ENCODE measurements around the gene GGNBP2.

Gene GGNBP2

DNA sequence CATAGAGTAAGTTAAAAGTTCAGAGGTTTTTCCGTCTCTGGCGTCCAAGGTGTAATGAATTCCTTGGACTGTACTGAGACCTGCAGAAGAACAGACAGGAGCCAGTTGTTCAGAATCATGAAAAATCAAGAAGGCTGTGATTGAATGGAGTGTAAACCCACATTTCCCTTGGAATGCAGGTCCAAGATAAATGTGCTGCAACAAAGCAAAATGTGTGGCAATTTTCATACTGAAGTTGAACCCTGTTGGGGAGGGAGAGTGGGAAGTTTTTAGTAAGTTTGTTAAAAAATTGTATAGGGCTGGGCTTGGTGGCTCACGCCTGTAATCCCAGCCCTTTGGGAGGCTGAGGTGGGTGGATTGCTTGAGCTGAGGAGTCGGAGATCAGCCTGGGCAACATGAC lies 21.4 kb downstream of the GGNBP2 start:
- no peak for DNase-seq (ENCODE audit: low spot score)

DNA sequence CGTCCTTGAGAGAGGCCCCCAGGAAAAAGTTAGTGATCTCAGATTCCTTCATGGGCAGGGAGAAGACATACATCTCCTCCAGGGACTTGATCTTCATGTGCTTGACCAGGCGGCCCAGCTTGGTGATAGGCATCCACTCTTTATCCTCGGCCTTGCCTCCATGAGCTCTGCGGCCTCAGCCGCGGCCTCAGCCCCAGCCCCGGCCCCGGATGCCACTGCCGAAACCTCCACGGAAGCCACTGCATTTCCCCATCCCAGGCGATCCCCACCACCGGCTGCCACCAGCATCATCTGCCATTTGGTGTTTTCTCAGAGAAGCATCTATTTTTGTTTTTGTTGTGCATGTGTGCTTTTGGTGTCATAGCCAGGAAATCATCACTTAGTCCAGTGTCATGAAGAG lies 30.3 kb downstream of the GGNBP2 start:
- no peak for DNase-seq (ENCODE audit: low spot score)

DNA sequence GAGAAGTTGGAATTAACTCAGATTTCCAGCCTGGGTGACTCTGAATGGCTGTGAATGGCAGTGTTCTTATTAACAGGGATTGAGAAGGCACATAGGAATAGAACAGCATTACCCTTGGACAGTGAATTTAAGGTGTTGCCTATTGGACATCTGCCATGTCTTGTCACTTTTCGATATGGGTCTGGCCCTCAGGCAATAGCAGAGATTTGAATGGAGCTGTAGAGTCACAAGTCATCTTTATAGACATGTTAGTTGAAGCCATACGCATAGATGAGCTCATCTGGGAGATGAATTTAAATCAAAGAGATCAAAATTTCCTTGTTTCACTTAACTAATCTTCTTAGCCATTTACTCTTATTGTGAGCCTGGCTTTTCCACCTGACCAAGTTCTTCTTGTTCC lies 32.1 kb downstream of the GGNBP2 start:
- DNase-seq (ENCODE audit: low spot score) = no peak

DNA sequence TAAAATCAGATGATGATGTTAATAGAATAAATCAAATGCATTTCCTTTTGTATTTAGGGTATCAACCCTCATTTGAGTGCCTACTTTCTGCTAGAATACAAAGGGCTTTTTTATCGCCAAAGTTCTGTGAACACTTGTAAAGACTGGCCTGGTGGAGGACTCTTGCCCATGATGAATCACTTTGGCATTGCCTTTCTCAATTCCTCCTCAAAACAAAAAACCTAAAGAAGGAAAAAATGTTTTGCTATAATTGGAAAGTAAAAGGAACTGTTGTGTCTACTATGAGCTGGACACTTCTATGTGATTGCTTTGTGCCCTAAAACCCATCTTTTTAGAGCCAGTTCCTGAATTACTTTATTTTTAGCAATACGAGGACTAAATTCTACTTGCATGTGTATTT lies 34.0 kb downstream of the GGNBP2 start:
- no peak for DNase-seq (ENCODE audit: low spot score)

DNA sequence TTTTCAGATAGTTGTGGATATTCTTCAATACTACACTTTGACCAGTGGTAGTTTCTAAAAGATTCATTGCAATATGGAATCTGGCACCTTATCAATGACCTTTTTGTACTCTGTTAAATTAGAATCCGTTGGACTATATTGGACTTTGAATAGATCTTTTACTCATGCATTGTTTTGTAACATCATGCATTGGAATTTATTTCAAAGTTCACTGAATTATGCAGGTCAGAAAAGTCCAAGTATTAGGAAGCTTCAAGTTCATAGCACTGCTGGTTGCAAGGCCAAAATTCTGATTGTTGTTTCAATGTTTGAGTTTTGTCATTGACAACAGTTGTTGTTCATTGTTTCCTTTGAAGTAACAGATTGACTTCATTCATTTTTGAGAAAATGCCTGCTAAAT lies 39.1 kb downstream of the GGNBP2 start:
- no peak for DNase-seq (ENCODE audit: low spot score)

DNA sequence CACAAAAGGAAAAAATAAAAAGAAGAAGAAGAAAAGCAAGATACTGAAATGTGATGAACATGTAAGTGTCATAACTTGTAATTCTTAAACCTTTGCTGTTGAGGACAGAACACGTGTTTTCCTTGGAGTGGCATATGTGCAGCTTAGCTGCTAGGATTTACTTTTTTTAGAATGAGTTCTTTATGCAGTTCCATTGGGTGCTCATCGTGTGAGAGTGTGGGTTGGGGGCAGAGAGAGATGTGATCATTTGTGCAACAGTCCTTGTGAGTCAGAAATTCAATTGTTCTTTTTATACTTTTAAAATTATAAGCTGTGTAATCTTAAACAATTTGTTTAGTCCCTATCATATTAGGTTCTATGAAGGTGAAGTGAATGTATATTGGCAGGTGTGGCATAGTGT lies 41.4 kb downstream of the GGNBP2 start:
- no peak for DNase-seq (ENCODE audit: low spot score)

DNA sequence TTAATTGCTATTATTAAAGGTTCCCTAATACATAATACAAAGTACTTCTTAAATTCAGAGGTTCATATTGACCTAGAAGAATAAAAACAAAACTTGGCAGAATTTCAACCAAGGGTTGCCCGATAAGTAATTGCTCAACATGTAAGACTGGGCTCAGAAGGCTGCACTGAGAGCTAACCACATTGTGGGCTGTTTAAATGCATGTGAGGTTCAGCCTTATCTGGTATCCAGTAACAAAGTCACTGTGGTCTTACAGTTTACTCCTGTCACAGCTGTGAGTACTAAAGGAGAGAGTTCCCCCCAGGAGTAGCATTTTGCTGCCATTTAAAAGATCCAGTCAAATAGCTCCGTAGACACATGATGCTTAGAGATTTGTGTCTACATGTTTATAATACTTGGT lies 45.4 kb downstream of the GGNBP2 start:
- DNase-seq (ENCODE audit: low spot score) = no peak

DNA sequence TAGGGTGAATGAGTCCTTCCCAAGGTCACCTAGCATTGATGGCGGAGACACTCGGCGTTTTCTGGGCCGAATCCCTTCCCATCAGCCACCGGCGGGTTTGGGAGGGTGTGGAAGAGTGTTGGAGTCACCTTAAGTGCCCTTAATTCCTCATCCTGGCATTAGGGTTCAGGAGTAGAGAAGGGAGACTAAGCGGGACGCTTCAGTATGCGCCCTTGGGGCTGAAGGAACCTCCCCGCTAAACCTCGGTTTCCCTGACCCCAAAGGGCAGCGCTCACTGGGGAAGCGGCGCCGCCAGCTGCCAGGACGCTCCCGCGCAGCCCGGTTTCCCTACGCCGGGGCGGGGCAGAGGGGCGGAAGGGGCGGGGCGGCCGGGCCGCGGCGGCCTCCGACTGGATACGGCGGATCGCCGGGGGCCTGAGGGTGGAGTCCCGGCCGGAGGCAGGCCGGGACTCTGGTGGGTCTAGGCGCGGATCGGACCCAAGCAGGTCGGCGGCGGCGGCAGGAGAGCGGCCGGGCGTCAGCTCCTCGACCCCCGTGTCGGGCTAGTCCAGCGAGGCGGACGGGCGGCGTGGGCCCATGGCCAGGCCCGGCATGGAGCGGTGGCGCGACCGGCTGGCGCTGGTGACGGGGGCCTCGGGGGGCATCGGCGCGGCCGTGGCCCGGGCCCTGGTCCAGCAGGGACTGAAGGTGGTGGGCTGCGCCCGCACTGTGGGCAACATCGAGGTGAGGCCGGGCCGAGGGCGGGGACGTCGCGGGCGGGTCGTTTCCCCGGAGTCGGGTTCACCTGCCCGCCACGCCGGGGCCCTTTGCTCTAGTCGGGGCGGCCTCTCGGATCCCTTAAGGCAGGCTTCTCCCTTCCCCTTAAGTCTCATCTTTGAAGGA lies 47.0 kb downstream of the GGNBP2 start, which contains the start of gene DHRS11:
DHRS11 (plus strand) TSS at position 446 of the 882 bp plus-strand sequence; CDS start at position 577, 131 bp downstream.
- DNase-seq (ENCODE audit: low spot score) = peak; percentile 84

DNA sequence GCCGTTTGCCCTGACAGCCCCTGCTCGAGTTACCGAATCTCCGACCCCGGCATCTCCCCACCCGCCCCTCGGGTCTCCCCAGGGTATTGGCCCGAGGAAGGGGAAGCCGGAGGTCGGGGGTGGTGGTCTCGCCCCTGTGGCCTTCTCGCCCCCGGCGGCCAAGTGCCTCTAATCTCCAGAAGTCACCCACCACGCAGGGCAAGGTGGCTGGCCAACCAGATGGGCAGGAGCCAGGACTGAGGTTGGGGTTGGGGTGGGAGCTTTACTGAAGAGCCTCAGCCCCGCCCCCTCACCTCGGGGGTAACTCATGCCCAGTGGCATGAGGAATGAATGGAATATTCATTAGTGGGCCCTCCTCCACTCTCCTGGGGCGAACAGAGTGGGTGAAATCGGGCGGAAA lies 47.6 kb downstream of the GGNBP2 start:
- peak; percentile 44 for DNase-seq (ENCODE audit: low spot score)

DNA sequence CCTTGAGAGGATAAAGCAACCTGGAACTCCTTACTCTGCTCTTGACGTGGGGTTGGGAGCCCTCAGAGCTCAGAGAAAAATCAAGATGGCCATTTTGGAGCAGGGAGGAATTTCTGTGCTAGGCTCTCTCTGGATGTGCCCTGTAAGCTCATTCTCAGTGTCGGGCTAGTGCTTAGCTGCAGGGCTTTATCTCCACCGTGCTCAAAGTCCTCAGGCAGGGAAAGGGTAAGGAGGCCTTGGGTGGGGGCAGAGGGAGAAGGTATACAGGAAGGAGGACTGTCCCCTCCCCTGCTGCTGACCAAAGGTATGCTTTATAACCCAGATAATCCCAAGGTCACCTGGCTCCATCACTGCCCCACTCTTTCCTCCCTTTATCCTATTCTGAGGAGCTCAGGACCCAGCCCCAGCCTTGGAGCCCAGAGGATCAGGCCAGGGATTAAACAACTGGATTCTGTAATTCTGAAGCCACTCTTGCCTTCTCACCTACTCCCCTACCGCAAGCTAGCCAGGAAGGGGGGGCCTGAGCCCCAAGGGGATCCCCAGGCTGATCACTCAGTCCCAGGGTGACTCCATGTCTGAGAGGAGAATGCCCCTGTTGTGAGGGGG lies 48.1 kb downstream of the GGNBP2 start:
- no peak for DNase-seq (ENCODE audit: low spot score)

DNA sequence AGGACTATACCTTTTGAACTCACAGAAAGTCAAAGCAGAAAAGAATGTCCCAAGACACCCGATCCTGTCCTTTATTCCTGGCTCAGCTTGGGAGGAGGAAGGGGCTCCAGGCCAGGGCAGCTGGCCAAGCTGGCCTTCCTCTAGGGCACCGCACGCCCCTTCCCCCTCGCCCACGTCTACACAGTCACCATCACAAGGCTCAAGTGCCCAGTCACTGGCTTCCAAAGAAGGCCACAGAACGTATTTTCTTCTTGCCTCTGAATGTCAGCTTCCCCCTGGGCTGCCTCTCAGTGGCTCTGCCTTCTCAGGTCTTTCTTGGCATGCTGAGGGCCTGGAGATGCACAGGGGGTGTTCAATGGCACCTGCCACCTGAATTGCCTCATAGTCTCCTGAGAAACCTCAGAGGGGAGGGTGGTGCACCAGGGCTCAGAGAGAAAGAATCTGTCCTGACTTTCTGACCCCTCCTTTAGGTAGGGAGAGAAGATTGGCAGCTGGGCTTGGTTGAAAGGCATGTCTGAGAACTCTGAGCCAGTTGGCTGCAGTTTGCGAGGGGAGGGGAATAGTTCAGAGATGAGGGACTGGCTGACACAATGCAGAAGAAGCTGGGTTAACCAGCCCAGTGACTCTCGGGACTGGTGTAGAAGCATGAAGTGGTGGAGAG lies 49.1 kb downstream of the GGNBP2 start:
- no peak for DNase-seq (ENCODE audit: low spot score)

DNA sequence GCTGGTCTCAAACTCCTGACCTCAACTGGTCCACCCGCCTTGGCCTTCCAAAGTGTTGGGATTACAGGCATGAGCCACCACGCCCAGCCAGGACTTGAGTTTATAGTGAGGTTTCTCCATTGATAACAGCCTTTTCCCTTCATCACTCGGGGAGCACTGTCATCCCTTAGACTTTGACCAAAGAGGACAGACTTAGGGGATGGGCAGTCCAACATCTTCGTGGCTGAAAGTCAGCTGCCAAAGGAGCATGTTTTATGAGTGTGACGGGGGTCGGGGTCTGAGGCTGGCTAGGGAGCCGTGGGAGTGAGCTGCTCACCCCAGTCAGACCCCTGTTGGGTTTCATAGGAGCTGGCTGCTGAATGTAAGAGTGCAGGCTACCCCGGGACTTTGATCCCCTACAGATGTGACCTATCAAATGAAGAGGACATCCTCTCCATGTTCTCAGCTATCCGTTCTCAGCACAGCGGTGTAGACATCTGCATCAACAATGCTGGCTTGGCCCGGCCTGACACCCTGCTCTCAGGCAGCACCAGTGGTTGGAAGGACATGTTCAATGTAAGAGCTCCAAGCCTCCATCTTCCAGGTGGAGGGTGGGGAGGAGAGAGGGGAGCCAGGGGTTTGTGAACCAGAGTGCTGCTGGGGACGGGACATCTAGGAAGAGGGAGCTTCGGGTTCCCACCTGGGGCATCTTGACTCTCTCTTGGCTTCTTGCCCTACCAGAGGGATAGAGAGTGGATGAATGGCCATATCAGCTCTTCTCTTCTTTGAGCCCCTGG lies 50.1 kb downstream of the GGNBP2 start:
- DNase-seq (ENCODE audit: low spot score) = no peak

DNA sequence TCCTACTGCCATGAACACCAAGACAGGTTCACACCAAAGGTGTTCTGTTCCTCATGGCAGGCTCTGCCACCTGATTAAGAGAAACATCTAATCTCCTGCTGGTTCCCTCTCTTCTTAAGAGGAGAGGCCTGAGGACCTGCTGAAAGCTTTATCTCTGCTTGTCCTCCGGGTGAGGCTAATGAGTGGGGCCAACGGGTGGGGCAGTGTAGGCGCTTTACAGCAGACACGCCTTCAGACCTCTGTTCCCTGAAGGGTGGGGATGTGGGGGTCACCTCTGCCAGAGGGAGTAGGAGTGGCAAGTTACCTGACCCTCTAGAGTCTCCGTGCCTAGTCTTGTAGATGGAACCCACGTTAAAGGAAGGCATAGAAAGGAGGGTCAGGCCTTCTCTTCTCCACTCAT lies 52.5 kb downstream of the GGNBP2 start:
- no peak for DNase-seq (ENCODE audit: low spot score)

DNA sequence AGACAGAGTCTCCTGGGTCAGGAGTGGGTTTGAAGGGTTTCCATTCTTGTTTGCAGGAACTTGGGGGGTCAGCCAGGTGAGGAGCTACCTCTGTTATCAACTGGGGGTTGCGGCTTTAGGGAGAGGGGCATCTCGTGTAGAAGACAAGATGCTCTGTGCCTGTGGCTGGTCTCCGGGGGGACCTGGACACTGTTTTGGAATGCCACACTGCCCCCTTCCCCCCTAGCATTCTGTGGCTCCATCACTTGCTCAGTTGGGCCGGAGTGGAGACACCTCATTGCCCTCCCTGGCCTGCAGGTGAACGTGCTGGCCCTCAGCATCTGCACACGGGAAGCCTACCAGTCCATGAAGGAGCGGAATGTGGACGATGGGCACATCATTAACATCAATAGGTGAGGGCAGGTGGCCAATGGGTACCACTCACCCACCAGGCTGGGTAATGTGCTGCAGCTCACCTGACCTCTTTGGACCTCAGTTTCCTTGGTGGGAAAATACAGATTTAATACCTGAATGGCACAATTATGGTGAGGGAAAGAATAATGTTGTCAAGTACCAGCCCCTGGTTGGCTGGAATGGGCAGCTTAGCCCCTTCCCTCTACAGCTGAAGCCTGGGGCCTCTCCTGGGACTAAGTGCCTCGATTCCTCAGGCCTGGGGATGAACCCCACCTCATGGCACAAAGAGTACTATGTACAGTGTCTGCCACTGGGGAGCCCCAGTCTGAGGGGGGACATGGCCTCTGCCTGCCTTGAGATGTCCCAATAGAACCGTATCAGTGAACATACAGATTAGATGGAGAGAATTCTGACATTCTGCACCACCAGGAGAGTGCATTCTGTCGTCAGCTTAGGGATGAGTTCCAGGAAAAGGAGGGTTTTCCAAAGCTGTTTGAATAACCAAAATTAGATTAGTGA lies 53.4 kb downstream of the GGNBP2 start:
- no peak for DNase-seq (ENCODE audit: low spot score)

DNA sequence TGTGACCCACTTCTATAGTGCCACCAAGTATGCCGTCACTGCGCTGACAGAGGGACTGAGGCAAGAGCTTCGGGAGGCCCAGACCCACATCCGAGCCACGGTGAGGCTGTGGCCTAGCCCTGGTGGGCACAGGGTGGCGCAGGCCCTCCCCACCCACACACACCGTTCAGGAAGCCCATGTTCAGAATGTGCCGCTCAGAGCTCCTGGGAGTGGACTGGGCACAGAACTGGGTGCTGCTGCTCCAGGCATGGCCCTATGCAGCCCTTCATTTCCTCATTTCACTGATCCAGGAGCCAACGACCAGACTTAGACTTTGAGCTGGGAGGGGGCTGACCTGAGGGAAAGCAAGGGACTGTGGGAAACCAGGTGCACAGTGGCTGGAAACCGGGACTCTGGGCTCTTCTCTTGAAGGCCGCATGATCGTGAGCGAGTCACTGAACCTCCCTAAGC lies 54.3 kb downstream of the GGNBP2 start:
- no peak for DNase-seq (ENCODE audit: low spot score)

DNA sequence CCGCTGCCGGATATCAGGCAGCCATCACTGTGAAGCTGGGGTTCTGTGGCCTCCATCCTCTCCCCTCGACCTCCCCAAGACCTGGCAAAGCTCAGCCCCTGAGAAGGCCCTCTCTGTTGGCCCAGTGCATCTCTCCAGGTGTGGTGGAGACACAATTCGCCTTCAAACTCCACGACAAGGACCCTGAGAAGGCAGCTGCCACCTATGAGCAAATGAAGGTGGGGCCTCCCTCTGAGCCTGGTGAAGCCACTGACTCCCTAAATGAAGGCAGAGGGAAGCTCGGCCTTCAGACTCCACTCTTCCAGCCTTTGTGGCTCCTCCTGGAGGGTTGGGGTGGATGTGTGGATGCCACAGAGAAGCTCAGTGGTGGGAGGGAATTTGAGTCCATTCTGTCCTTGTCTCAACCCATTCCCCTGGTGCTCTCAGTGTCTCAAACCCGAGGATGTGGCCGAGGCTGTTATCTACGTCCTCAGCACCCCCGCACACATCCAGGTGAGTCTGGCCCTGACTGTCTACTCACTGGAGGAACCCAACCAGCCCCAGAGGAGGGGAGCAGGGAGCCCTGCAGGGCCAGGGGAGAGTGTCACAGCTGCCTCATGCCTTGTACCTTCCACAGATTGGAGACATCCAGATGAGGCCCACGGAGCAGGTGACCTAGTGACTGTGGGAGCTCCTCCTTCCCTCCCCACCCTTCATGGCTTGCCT lies 55.0 kb downstream of the GGNBP2 start:
- DNase-seq (ENCODE audit: low spot score) = no peak

DNA sequence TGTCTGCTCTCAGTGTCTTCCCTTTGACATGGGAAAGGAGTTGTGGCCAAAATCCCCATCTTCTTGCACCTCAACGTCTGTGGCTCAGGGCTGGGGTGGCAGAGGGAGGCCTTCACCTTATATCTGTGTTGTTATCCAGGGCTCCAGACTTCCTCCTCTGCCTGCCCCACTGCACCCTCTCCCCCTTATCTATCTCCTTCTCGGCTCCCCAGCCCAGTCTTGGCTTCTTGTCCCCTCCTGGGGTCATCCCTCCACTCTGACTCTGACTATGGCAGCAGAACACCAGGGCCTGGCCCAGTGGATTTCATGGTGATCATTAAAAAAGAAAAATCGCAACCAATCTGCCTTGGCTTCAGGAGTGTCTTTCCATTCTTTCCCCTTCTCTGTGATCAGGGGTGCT lies 55.7 kb downstream of the GGNBP2 start:
- DNase-seq (ENCODE audit: low spot score) = no peak

DNA sequence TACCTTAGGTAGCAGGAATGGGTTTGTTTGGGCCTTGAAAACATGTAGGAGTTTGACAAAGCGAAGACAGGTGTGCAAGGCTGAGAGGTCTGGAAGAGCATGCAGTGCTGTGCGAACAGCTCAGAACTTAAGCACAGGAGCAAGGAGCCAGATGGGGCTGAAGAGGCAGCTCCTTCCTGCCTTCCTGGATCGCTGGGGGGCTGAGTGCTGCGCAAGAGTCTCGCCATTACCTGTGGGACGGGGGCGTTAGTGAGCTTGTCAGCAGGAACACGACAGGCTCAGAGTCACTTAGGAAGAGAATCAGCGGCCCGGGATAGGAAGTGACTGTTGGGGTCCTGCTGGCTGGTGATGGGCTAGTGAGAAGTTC lies 56.2 kb downstream of the GGNBP2 start:
- DNase-seq (ENCODE audit: low spot score) = no peak

DNA sequence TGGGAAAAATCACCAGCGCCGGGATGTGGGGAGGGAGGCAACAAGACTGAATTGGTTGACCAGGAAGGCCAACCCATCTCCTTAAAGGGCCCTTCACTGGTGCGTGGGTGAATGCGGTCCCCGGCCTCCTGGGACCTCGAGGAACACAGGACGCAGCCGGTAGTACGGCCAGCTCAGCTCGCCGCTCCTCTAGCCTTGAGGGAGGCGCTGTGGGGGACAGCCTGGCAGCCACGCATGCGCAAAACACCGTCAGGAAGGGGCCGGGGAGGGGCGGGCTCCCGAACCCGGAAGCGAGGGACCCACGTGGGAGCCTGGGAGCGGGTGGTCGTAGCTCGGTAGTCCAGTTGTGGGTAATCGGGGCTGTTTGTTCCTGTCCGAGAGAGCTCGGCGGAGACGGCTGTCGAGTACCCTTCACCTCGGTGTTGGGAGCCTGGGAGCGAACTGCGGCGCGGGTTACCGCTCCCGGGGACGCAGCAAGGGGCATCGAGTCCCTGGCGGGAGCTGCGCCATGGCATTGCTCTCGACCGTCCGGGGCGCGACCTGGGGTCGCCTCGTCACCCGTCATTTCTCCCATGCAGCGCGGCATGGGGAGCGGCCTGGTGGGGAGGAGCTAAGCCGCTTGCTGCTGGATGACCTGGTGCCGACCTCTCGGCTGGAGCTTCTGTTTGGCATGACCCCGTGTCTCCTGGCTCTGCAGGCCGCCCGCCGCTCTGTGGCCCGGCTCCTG lies 56.7 kb downstream of the GGNBP2 start, which contains the start of gene MRM1:
MRM1 (plus strand) TSS at position 281 of the 727 bp plus-strand sequence; CDS start at position 509, 228 bp downstream.
- DNase-seq (ENCODE audit: low spot score) = peak; percentile 83

Data from HuH-7.5 (cell line).